ENCODE results near the gene SUN1. TPM values are rescaled to one million over a fixed set of nuclear protein-coding genes. Genes with fewer than 3 reads are reported as not detected.

SUN1 gene
- total RNA-seq, 1 experiment from 2014 or later, result 181 TPM

DNA sequence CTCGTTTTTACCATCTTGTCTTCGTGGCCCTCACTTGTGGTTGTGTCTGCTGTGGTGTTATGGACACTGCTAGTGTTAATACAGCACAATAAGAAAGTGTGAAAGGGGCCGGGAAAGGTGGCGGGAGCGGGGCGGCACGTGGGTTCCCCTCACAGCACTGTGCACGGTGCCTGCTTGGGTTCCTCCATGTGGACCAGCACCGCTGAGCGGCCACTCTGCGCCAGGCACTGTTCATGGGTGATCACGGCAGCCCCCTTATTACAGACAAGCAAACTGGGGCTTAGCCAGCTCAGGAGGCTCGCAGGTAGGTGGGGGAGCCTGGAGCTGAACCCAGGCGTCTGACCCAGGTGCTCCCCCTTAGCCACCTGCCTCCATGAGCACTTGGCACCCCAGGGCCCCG is 12.2 kb downstream of the SUN1 start:
- Histone ChIP-seq H3K79me2 (ENCODE audit: insufficient read depth, low read length) (peaks cover 69% of the 10 kb centered on the region), H2AFZ (ENCODE audit: low read depth, low read length, poor library complexity, severe bottlenecking) (no peak overlapping the region), H3K9me3 (ENCODE audit: control insufficient read depth in 1 of 2, insufficient read depth in 1 of 2, low read depth in 1 of 2, low read length in 2 of 2) (no peaks in the 10 kb centered on the region), H4K20me1 (ENCODE audit: insufficient read depth) (no peaks in the 10 kb centered on the region), H3K9me2 (ENCODE audit: insufficient read depth) (no peaks in the 10 kb centered on the region), H3K27ac (ENCODE audit: low read depth, low read length) (no peak overlapping the region), H3K27me3 (ENCODE audit: insufficient read depth, low read length) (no peaks in the 10 kb centered on the region), H3K4me1 (ENCODE audit: control insufficient read depth in 1 of 2, insufficient read depth in 2 of 2, low read length in 2 of 2) (peaks cover 6 to 16% of the 10 kb centered on the region in 2 experiments; a peak in 3 of 4 replicates), H3K9ac (ENCODE audit: low read length) (no peak overlapping the region), H3K36me3 (ENCODE audit: control insufficient read depth in 1 of 2, insufficient read depth in 2 of 2, low read length in 2 of 2) (peaks cover 26 to 46% of the 10 kb centered on the region in 2 experiments; a peak in 3 of 4 replicates), H3K4me3 (replicated peaks in 1 of 2; ENCODE audit: low read depth in 1 of 2, low read length in 2 of 2) (no peak overlapping the region), H3K4me2 (ENCODE audit: low read length) (no peak overlapping the region)
- RAD21 ChIA-PET (ENCODE audit: low non-redundant PET in 1 of 2, low total read pairs in 2 of 2, uncharacterized antibody in 2 of 2, unreplicated experiment in 2 of 2), result no interaction called here
- POLR2A ChIA-PET, result no interaction called here
- DNase-seq (ENCODE audit: low read depth, low spot score), result no peak
- intact Hi-C loops (cut with micrococcal nuclease), result no loop called here
- BruUV-seq (replicated peaks), result no TSS peak
- CTCF ChIA-PET, result interaction anchor here (1.7 kb wide), 1 partner anchor 8 kb away, joined by 5 read pairs; no protein-coding TSS in a partner anchor
- no peak for ATAC-seq
- TF ChIP-seq, protein P1, sequence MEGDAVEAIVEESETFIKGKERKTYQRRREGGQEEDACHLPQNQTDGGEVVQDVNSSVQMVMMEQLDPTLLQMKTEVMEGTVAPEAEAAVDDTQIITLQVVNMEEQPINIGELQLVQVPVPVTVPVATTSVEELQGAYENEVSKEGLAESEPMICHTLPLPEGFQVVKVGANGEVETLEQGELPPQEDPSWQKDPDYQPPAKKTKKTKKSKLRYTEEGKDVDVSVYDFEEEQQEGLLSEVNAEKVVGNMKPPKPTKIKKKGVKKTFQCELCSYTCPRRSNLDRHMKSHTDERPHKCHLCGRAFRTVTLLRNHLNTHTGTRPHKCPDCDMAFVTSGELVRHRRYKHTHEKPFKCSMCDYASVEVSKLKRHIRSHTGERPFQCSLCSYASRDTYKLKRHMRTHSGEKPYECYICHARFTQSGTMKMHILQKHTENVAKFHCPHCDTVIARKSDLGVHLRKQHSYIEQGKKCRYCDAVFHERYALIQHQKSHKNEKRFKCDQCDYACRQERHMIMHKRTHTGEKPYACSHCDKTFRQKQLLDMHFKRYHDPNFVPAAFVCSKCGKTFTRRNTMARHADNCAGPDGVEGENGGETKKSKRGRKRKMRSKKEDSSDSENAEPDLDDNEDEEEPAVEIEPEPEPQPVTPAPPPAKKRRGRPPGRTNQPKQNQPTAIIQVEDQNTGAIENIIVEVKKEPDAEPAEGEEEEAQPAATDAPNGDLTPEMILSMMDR (IDR thresholded peaks at IDR 0.05 in 2 of 3, conservative IDR thresholded peaks at IDR 0.05 in 1 of 3; ENCODE audit: borderline replicate concordance in 1 of 3, insufficient read depth in 1 of 3, low read depth in 2 of 3, low read length in 2 of 3), result no peak

DNA sequence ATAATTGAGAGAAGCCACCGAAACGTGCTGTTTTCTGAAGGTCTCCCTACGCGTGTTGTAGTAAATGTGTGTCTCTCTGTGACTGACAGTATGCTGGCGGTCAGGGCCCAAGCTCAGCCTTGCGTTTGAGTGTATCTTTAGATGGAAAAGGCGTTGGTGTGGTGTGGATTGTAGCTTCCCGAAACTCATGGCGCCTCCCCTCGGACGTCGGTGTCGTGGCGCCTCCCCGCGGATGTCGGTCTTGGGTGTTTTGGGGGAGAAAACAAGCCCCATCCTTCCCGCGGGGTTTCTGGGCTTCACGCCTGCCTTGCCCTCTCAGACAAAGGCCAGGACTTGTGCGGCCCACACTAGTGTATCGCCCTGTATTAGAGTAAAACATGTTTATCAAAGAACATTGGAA is 12.8 kb downstream of the SUN1 start:
- no peaks in the 10 kb centered on the region for H4K20me1 ChIP-seq (ENCODE audit: insufficient read depth)
- BruUV-seq (replicated peaks), result no TSS peak
- H3K4me1 ChIP-seq (ENCODE audit: control insufficient read depth in 1 of 2, insufficient read depth in 2 of 2, low read length in 2 of 2), result peaks cover 6 to 16% of the 10 kb centered on the region in 2 experiments; a peak in 3 of 4 replicates
- peaks cover 23 to 47% of the 10 kb centered on the region in 2 experiments; a peak in 3 of 4 replicates for H3K36me3 ChIP-seq (ENCODE audit: control insufficient read depth in 1 of 2, insufficient read depth in 2 of 2, low read length in 2 of 2)
- ATAC-seq (no peak), DNase-seq (ENCODE audit: low read depth, low spot score) (no peak)
- H3K27ac ChIP-seq (ENCODE audit: low read depth, low read length), result no peak overlapping the region
- H3K9me2 ChIP-seq (ENCODE audit: insufficient read depth), result no peaks in the 10 kb centered on the region
- H3K79me2 ChIP-seq (ENCODE audit: insufficient read depth, low read length), result peaks cover 67% of the 10 kb centered on the region
- H3K27me3 ChIP-seq (ENCODE audit: insufficient read depth, low read length), result no peaks in the 10 kb centered on the region
- no peak overlapping the region for H3K4me3 ChIP-seq (replicated peaks in 1 of 2; ENCODE audit: low read depth in 1 of 2, low read length in 2 of 2)
- RAD21 ChIA-PET (ENCODE audit: low non-redundant PET in 1 of 2, low total read pairs in 2 of 2, uncharacterized antibody in 2 of 2, unreplicated experiment in 2 of 2), result no interaction called here
- CTCF ChIA-PET, result interaction anchor here (0.8 to 1.7 kb wide), 2 partner anchors 8 to 28 kb away, joined by 3 to 5 read pairs; no protein-coding TSS in a partner anchor
- intact Hi-C loops (cut with micrococcal nuclease), result no loop called here
- H2AFZ ChIP-seq (ENCODE audit: low read depth, low read length, poor library complexity, severe bottlenecking), result no peak overlapping the region
- H3K9ac ChIP-seq (ENCODE audit: low read length), result no peak overlapping the region
- H3K4me2 ChIP-seq (ENCODE audit: low read length), result no peak overlapping the region
- POLR2A ChIA-PET, result no interaction called here
- H3K9me3 ChIP-seq (ENCODE audit: control insufficient read depth in 1 of 2, insufficient read depth in 1 of 2, low read depth in 1 of 2, low read length in 2 of 2), result no peaks in the 10 kb centered on the region
- TF ChIP-seq POLR2AphosphoS5 (IDR thresholded peaks at IDR 0.05; ENCODE audit: low read depth, low read length) (no peak), YY1 (IDR thresholded peaks at IDR 0.05; ENCODE audit: extremely low read depth, insufficient replicate concordance, low read depth, low read length) (no peak), FOSL1 (IDR thresholded peaks at IDR 0.05; ENCODE audit: low read depth) (no peak), ELF1 (IDR thresholded peaks at IDR 0.05; ENCODE audit: borderline replicate concordance, low read depth) (no peak), POLR2A (IDR thresholded peaks at IDR 0.05; ENCODE audit: borderline replicate concordance, extremely low read depth, insufficient read depth, insufficient read length) (no peak), ZFX (IDR thresholded peaks at IDR 0.05) (no peak), CEBPB (IDR thresholded peaks at IDR 0.05; ENCODE audit: low read depth) (no peak), EZH2 (IDR thresholded peaks at IDR 0.05) (no peak), JUND (IDR thresholded peaks at IDR 0.05) (no peak), EZH2phosphoT487 (IDR thresholded peaks at IDR 0.05; ENCODE audit: borderline replicate concordance) (no peak), RAD21 (IDR thresholded peaks at IDR 0.05; ENCODE audit: low read depth) (no peak), EGR1 (IDR thresholded peaks at IDR 0.05; ENCODE audit: low read depth) (no peak)
- TF ChIP-seq, protein P2, sequence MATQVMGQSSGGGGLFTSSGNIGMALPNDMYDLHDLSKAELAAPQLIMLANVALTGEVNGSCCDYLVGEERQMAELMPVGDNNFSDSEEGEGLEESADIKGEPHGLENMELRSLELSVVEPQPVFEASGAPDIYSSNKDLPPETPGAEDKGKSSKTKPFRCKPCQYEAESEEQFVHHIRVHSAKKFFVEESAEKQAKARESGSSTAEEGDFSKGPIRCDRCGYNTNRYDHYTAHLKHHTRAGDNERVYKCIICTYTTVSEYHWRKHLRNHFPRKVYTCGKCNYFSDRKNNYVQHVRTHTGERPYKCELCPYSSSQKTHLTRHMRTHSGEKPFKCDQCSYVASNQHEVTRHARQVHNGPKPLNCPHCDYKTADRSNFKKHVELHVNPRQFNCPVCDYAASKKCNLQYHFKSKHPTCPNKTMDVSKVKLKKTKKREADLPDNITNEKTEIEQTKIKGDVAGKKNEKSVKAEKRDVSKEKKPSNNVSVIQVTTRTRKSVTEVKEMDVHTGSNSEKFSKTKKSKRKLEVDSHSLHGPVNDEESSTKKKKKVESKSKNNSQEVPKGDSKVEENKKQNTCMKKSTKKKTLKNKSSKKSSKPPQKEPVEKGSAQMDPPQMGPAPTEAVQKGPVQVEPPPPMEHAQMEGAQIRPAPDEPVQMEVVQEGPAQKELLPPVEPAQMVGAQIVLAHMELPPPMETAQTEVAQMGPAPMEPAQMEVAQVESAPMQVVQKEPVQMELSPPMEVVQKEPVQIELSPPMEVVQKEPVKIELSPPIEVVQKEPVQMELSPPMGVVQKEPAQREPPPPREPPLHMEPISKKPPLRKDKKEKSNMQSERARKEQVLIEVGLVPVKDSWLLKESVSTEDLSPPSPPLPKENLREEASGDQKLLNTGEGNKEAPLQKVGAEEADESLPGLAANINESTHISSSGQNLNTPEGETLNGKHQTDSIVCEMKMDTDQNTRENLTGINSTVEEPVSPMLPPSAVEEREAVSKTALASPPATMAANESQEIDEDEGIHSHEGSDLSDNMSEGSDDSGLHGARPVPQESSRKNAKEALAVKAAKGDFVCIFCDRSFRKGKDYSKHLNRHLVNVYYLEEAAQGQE (IDR thresholded peaks at IDR 0.05; ENCODE audit: low read depth), result no peak
- TF ChIP-seq, protein P3, sequence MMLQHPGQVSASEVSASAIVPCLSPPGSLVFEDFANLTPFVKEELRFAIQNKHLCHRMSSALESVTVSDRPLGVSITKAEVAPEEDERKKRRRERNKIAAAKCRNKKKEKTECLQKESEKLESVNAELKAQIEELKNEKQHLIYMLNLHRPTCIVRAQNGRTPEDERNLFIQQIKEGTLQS (IDR thresholded peaks at IDR 0.05), result no peak
- TF ChIP-seq, protein P4, sequence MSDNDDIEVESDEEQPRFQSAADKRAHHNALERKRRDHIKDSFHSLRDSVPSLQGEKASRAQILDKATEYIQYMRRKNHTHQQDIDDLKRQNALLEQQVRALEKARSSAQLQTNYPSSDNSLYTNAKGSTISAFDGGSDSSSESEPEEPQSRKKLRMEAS (IDR thresholded peaks at IDR 0.05), result no peak
